ENCODE measurements around the gene TRMT11. TPM values are rescaled to one million over a fixed set of nuclear protein-coding genes. Genes with fewer than 3 reads are reported as not detected.

Gene TRMT11
- total and polyA plus RNA-seq, 9 of the 15 experiments (the other 6 are each of a cell fraction or from before 2014, with no cell fraction given): 38.8 to 88.0 (median 59.8) TPM

- TF ChIP-seq PYGO2 (tag; IDR thresholded peaks at IDR 0.05) (no peak), RB1 (IDR thresholded peaks at IDR 0.05; ENCODE audit: low read depth) (no peak), TFAM (CRISPR knock-in tag; conservative IDR thresholded peaks at IDR 0.05) (no peak), ATF3 (IDR thresholded peaks at IDR 0.05) (no peak), ATF3 (CRISPR knock-in tag; conservative IDR thresholded peaks at IDR 0.05) (no peak), PHF20 (IDR thresholded peaks at IDR 0.05; ENCODE audit: partially characterized antibody) (no peak)
These were observed 68.5 kb downstream of the TRMT11 start (continued) for GRCh38 chr6:126054802-126055201.

- BruUV-seq (replicated peaks): no TSS peak
- no peak for FAIRE-seq
These were observed 69.1 kb downstream of the TRMT11 start for GRCh38 chr6:126055449-126055848.

More at GRCh38 chr6:126055449-126055848, 69.1 kb downstream of the TRMT11 start:
- Histone ChIP-seq H3K4me2 (ENCODE audit: insufficient read depth, low read length) (no peak overlapping the region), H3K4me1 (replicated peaks in 1 of 2; ENCODE audit: control insufficient read depth in 2 of 2, insufficient read depth in 2 of 2, low read length in 2 of 2) (peaks cover 9 to 61% of the 10 kb centered on the region in 2 experiments), H3K27ac (ENCODE audit: extremely low read depth, low read depth, low read length) (no peak overlapping the region), H3K9me3 (replicated peaks; ENCODE audit: control insufficient read depth, insufficient read depth, low read depth, low read length) (no peaks in the 10 kb centered on the region), H3K27me3 (ENCODE audit: control insufficient read depth in 2 of 2, insufficient read depth in 2 of 2, low read length in 2 of 2) (no peaks in the 10 kb centered on the region), H3K79me2 (ENCODE audit: control insufficient read depth, insufficient read depth, low read length) (no peaks in the 10 kb centered on the region), H3K9me1 (ENCODE audit: control insufficient read depth, insufficient read depth, low read length) (no peaks in the 10 kb centered on the region), H3K9ac (ENCODE audit: insufficient read depth in 1 of 2, low read depth in 2 of 2, low read length in 2 of 2) (no peak overlapping the region), H3K36me3 (ENCODE audit: control insufficient read depth, insufficient read depth, low read length) (peaks cover 22% of the 10 kb centered on the region; the same call in 2 of the 3 replicates), H4K20me1 (replicated peaks; ENCODE audit: control insufficient read depth, insufficient read depth, low read length) (no peaks in the 10 kb centered on the region), H3K4me3 (no peak overlapping the region), H2AFZ (ENCODE audit: low read depth, low read length) (no peak overlapping the region)
- TF ChIP-seq SIN3A (IDR thresholded peaks at IDR 0.05; ENCODE audit: borderline replicate concordance in 2 of 2, control insufficient read depth in 1 of 2, low read depth in 2 of 2, low read length in 2 of 2) (no peak), ZNF449 (CRISPR knock-in tag; IDR thresholded peaks at IDR 0.05) (no peak), GABPA (tag; conservative IDR thresholded peaks at IDR 0.05; ENCODE audit: low read depth) (no peak), ZKSCAN8 (CRISPR knock-in tag; IDR thresholded peaks at IDR 0.05) (no peak), TGIF2 (CRISPR knock-in tag; IDR thresholded peaks at IDR 0.05) (no peak), SNRNP70 (optimal IDR thresholded peaks at IDR 0.05; ENCODE audit: low read depth, low read length) (no peak), MYBL2 (IDR thresholded peaks at IDR 0.05; ENCODE audit: low read depth) (no peak), MYBL2 (CRISPR knock-in tag; IDR thresholded peaks at IDR 0.05; ENCODE audit: borderline replicate concordance) (no peak), XRCC5 (IDR thresholded peaks at IDR 0.05; ENCODE audit: low read depth, low read length) (no peak), CREBBP (IDR thresholded peaks at IDR 0.05; ENCODE audit: low read depth, low read length) (no peak), SRSF3 (IDR thresholded peaks at IDR 0.05; ENCODE audit: insufficient read depth, low read length) (no peak), HIVEP1 (CRISPR knock-in tag; IDR thresholded peaks at IDR 0.05) (no peak), CBX8 (IDR thresholded peaks at IDR 0.05; ENCODE audit: borderline replicate concordance, extremely low read depth, low read depth, low read length, poor library complexity, severe bottlenecking) (no peak)
- ChIA-PET CTCF (ENCODE audit: low intra/inter-chr PET ratio) (no interaction called here), POLR2A (interaction anchor here (1.6 to 6.2 kb wide), 2 partner anchors 8 to 69 kb away, joined by 6 to 40 read pairs; partner anchors contain the start of gene TRMT11)
- in situ Hi-C loops (cut with MboI) (no loop called here), intact Hi-C loops (cut with micrococcal nuclease) (loop anchor here (2.0 kb wide), 1 partner anchor 63 kb away; no protein-coding TSS in a partner anchor)
- DNase-seq (ENCODE audit: extremely low read depth in 1 of 4, low spot score in 3 of 4): no peak
- no peak for ATAC-seq
- 66% methylated on average over 4 of the region's 4 CpGs for WGBS (ENCODE audit: insufficient coverage, low coverage, missing lambda C conversion rate)

All from K562 (cell line).